Stimulated activated CD4-positive, alpha-beta T cell treated with anti-CD3 and anti-CD28 coated beads, Interleukin-12 subunit alpha, Interleukin-12 subunit beta, amount 100 ng/mL, for 24 hours (primary cell): Measurements from ENCODE around the gene METTL25B.
"Not testable (repeated sequence)": the region's sequence is repeated elsewhere in the genome, so short reads cannot be mapped to it uniquely, and the experiment has no call there.

Experiments used
- DNase-seq, 2 experiments: peaks; one replicate each; pipeline ENCODE4 v3.0.0-alpha.2; 2020; ENCODE audit warnings: low read depth in 2 of 2

METTL25B gene

GRCh38 chr1:156748670-156749418 is 20.6 kb downstream of the METTL25B start:
- DNase-seq, result no peak

- no peak for DNase-seq
Measured at GRCh38 chr1:156749419-156750118, 21.3 kb downstream of the METTL25B start.

- no peak for DNase-seq
Measured at GRCh38 chr1:156750191-156750672, 22.0 kb downstream of the METTL25B start.

- DNase-seq, result no peak
Measured at GRCh38 chr1:156750711-156751450, 22.6 kb downstream of the METTL25B start.

- no peak for DNase-seq
Measured at GRCh38 chr1:156751451-156751756, 23.1 kb downstream of the METTL25B start, which contains the start of gene HDGF. TSS of gene HDGF (minus strand) at chr1:156751675. CDS start at chr1:156751429, 246 bp downstream.

GRCh38 chr1:156751757-156752481 is 23.6 kb downstream of the METTL25B start:
- DNase-seq, result peak; percentile 96 to 98

- DNase-seq, result no peak
Measured at GRCh38 chr1:156752843-156753482, 24.7 kb downstream of the METTL25B start.

- no peak for DNase-seq
Measured at GRCh38 chr1:156754219-156754618, 25.9 kb downstream of the METTL25B start.

- DNase-seq, result no peak
Measured at GRCh38 chr1:156755527-156755950, 27.3 kb downstream of the METTL25B start.

GRCh38 chr1:156756355-156756754 is 28.1 kb downstream of the METTL25B start:
- no peak for DNase-seq

- not testable (repeated sequence) for DNase-seq
Measured at GRCh38 chr1:156757572-156758253, 29.4 kb downstream of the METTL25B start.

GRCh38 chr1:156760092-156760795 is 32.0 kb downstream of the METTL25B start:
- no peak for DNase-seq

- no peak for DNase-seq
Measured at GRCh38 chr1:156760796-156761104, 32.5 kb downstream of the METTL25B start.

- not testable (repeated sequence) for DNase-seq
Measured at GRCh38 chr1:156765136-156765535, 36.9 kb downstream of the METTL25B start.

GRCh38 chr1:156765666-156766065 is 37.4 kb downstream of the METTL25B start:
- DNase-seq, result no peak

- DNase-seq, result no peak
Measured at GRCh38 chr1:156766298-156767100, 38.2 kb downstream of the METTL25B start.

- DNase-seq, result peak; percentile 95
Measured at GRCh38 chr1:156767101-156767878, 39.0 kb downstream of the METTL25B start, which contains the start of gene PRCC. TSS of gene PRCC (plus strand) at chr1:156767535. CDS start at chr1:156767772, 237 bp downstream.

GRCh38 chr1:156767879-156768604 is 39.8 kb downstream of the METTL25B start:
- peak in 1 of 2 experiments; percentile 15 for DNase-seq
